HAP-1 (cell line): Measurements from ENCODE around the gene WDR35.

ENCODE experiments used
- DNase-seq, 2 experiments: peaks; one replicate each; pipeline ENCODE4 v3.0.0-alpha.2; 2016 to 2020; ENCODE audit warnings: low spot score in 2 of 2
- H3K27me3 ChIP-seq: fragments of 250-450 bp; sonication (Bioruptor Pico); 2 replicates; pipeline ENCODE4 v1.5.1; 2020; ENCODE audit warnings: low read depth, mild to moderate bottlenecking, moderate library complexity
- H3K36me3 ChIP-seq: fragments of 250-450 bp; sonication (Bioruptor Pico); replicated peaks from 2 replicates; pipeline ENCODE4 v1.5.1; 2020; ENCODE audit warnings: mild to moderate bottlenecking
- H3K4me1 ChIP-seq: fragments of 250-450 bp; sonication (Bioruptor Pico); 2 replicates; pipeline ENCODE4 v1.5.1; 2020; ENCODE audit warnings: mild to moderate bottlenecking
- H3K4me3 ChIP-seq: fragments of 250-450 bp; sonication (Bioruptor Pico); 2 replicates; pipeline ENCODE4 v1.5.1; 2020; ENCODE audit warnings: mild to moderate bottlenecking, moderate library complexity
- H3K9me3 ChIP-seq: fragments of 250-450 bp; sonication (Bioruptor Pico); 2 replicates; pipeline ENCODE4 v1.5.1; 2020; ENCODE audit warnings: mild to moderate bottlenecking, moderate library complexity
- in situ Hi-C: fragments of 300-500 bp; cut with MboI; formaldehyde crosslinking; loops from 3 replicates; pipeline ENCODE4 v1.14.3; 2020; ENCODE audit warnings: low sequenced_read_pairs, inconsistent platforms, mixed read lengths

WDR35 gene

GRCh38 chr2:20018601-20019152 lies 28.8 kb upstream of the WDR35 start:
- H3K36me3 ChIP-seq, result no peaks in the 10 kb centered on the region
- H3K4me3 ChIP-seq, result no peak overlapping the region
- no peak for DNase-seq
- H3K4me1 ChIP-seq, result no peaks in the 10 kb centered on the region
- H3K27me3 ChIP-seq, result no peaks in the 10 kb centered on the region
- H3K9me3 ChIP-seq, result no peaks in the 10 kb centered on the region; the same call in 1 of the 2 replicates
- in situ Hi-C loops, result no loop called here

GRCh38 chr2:20016346-20016745 lies 26.4 kb upstream of the WDR35 start:
- H3K36me3 ChIP-seq, result no peaks in the 10 kb centered on the region
- peaks cover 2% of the 10 kb centered on the region; the same call in 1 of the 2 replicates for H3K27me3 ChIP-seq
- no peaks in the 10 kb centered on the region for H3K4me1 ChIP-seq
- no peak overlapping the region for H3K4me3 ChIP-seq
- DNase-seq, result no peak
- H3K9me3 ChIP-seq, result no peaks in the 10 kb centered on the region; the same call in 1 of the 2 replicates
- in situ Hi-C loops, result no loop called here

- Histone ChIP-seq H3K9me3 (no peaks in the 10 kb centered on the region), H3K4me3 (no peak overlapping the region), H3K36me3 (no peaks in the 10 kb centered on the region), H3K4me1 (no peaks in the 10 kb centered on the region), H3K27me3 (peaks cover 2% of the 10 kb centered on the region; the same call in 1 of the 2 replicates)
- in situ Hi-C loops, result no loop called here
- DNase-seq, result peak; percentile 16 to 50
Observed at GRCh38 chr2:20015482-20016083, 25.7 kb upstream of the WDR35 start.

- H3K4me1 ChIP-seq, result no peaks in the 10 kb centered on the region
- no peaks in the 10 kb centered on the region for H3K36me3 ChIP-seq
- no peak overlapping the region for H3K4me3 ChIP-seq
- DNase-seq, result no peak
- in situ Hi-C loops, result no loop called here
- peaks cover 2% of the 10 kb centered on the region for H3K27me3 ChIP-seq
- no peaks in the 10 kb centered on the region for H3K9me3 ChIP-seq
Observed at GRCh38 chr2:20013126-20013849, 23.4 kb upstream of the WDR35 start.

GRCh38 chr2:20012282-20013125 lies 22.6 kb upstream of the WDR35 start, which contains the start of gene MATN3:
Gene MATN3, minus strand, starts transcription at chr2:20012668. Its CDS starts 37 bp downstream, at chr2:20012631.
- in situ Hi-C loops, result no loop called here

DNA sequence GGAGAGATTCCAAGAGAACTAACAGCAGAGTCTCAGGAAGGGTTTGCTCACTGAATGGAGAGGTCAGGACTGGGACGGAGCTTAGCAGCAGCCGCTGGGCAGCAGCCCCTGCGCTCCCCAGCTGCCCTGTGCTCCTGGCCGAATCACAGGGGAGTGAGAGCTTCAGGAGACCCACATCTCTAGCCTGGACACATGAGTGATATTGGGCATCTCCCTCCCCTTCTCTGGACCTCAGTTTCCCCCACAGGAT lies 22.1 kb upstream of the WDR35 start:
- Histone ChIP-seq H3K9me3 (no peaks in the 10 kb centered on the region), H3K4me3 (no peak overlapping the region), H3K36me3 (no peaks in the 10 kb centered on the region), H3K27me3 (peaks cover 5% of the 10 kb centered on the region), H3K4me1 (no peaks in the 10 kb centered on the region)
- DNase-seq, result no peak
- in situ Hi-C loops, result no loop called here

More at GRCh38 chr2:20012282-20013125, 22.6 kb upstream of the WDR35 start, which contains the start of gene MATN3:
- no peak within 1 kb of the TSS for H3K4me3 ChIP-seq
- peak in 1 of 2 experiments; percentile 54 for DNase-seq
- H3K27me3 ChIP-seq, result peaks cover 4% of the 10 kb centered on the region
- no peaks in the 10 kb centered on the region for H3K4me1 ChIP-seq
- H3K36me3 ChIP-seq, result no peaks in the 10 kb centered on the region
- no peaks in the 10 kb centered on the region for H3K9me3 ChIP-seq

DNA sequence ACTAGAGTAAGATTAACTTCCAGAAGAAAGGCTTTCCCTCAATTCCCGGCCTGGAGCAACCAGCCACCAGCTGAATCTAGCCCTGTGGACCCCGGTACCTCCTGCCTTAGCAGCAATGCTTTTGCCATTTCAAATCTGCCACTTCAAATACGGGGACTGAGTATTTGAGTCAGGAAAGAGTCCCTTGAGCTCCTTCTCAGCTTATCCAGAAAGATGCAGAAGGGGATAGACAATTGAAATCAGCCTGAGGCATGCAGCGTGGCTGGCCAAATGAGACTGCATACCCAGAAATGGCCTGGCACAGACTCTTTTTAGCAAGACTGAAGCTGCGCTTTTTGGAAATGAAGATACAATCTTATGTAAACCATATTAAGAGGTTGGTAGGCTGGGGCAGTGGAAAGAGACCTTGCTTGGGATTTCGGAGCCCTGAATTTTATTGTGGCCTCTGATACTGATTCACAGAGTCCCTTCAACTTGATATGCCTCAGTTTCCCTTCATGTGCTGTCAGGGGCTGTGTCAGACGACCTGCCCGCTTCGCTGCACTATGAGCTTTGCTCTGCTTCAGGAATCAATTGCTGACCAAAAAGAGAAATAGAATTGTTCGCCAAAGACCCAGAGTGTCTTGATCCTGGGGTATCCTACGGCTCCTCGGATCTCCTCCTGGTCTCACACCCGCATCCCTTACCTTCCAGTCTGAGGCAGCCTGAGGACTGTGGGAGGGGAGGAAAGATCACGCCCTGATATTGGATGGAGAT lies 21.5 kb upstream of the WDR35 start:
- Histone ChIP-seq H3K27me3 (peaks cover 5% of the 10 kb centered on the region), H3K4me3 (no peak overlapping the region), H3K9me3 (no peaks in the 10 kb centered on the region), H3K36me3 (no peaks in the 10 kb centered on the region), H3K4me1 (no peaks in the 10 kb centered on the region)
- DNase-seq, result no peak
- in situ Hi-C loops, result no loop called here

GRCh38 chr2:20008703-20009102 lies 18.8 kb upstream of the WDR35 start:
- no peaks in the 10 kb centered on the region for H3K4me1 ChIP-seq
- peaks cover 5% of the 10 kb centered on the region for H3K27me3 ChIP-seq
- no peaks in the 10 kb centered on the region for H3K36me3 ChIP-seq
- H3K9me3 ChIP-seq, result no peaks in the 10 kb centered on the region
- no peak for DNase-seq
- in situ Hi-C loops, result no loop called here
- H3K4me3 ChIP-seq, result no peak overlapping the region

DNA sequence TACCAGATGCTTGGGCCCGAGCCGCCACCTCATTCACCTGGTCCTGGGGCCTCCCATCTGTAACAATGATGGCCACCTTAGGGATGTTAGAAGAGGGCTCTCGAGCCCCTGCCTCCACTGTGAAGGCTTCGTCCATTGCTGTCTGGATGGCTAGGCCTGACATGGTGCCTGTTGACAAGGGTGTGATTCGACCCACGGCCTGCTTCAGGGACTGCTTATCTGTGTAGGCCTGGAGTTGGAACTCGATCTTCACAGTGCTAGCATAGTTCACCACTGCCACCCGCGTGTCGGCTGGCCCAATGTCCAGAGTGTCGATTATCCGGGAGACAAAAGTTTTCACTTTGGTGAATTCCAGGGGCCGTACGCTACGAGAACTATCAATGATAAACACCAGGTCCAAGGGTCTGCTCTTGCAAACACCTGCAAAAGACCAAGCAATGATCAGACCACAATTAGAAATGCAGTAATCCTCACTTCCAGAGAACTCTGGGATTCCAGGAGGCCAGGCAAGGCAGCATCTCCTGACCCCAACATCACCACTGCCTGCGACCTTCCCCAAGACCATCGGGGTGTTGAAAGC lies 16.1 kb upstream of the WDR35 start:
- in situ Hi-C loops, result no loop called here
- DNase-seq, result no peak
- peaks cover 8% of the 10 kb centered on the region for H3K27me3 ChIP-seq

GRCh38 chr2:20005067-20005627 lies 15.2 kb upstream of the WDR35 start:
- H3K27me3 ChIP-seq, result peaks cover 8% of the 10 kb centered on the region
- no peak for DNase-seq
- no peak overlapping the region for H3K4me3 ChIP-seq
- no peaks in the 10 kb centered on the region for H3K4me1 ChIP-seq
- no peaks in the 10 kb centered on the region for H3K36me3 ChIP-seq
- H3K9me3 ChIP-seq, result no peaks in the 10 kb centered on the region
- in situ Hi-C loops, result no loop called here

More for the DNA sequence above, 16.1 kb upstream of the WDR35 start:
- Histone ChIP-seq H3K4me3 (no peak overlapping the region), H3K36me3 (no peaks in the 10 kb centered on the region), H3K9me3 (no peaks in the 10 kb centered on the region), H3K4me1 (no peaks in the 10 kb centered on the region)

DNA sequence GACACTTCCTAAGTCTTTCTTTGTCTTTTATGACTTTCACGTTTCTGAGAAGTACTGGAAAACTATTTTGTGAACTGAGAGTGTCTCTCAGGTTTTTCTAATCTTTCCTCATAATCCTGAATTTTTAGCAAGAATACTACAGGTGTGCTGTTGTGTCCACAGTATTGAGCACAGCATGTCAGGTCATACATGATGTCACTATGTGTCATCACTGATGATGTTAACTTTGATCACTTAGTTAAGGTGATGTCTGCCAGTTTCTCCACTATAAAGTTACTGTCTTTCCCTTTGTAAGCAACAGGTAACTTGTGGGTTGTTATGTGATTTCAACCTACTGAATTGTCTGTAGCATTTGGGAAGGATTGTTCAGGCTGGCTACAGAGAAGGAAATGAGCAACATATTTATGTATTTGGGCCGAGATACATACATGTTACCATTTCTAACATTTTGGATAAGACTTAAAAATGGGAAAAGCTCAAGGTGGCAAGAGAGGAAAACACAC lies 11.5 kb upstream of the WDR35 start:
- in situ Hi-C loops, result no loop called here
- no peak for DNase-seq

GRCh38 chr2:19993731-19994130 lies 3.8 kb upstream of the WDR35 start:
- Histone ChIP-seq H3K4me3 (no peak overlapping the region), H3K4me1 (peaks cover 4% of the 10 kb centered on the region), H3K9me3 (no peaks in the 10 kb centered on the region; the same call in 1 of the 2 replicates), H3K27me3 (peaks cover 5% of the 10 kb centered on the region; the same call in 1 of the 2 replicates), H3K36me3 (no peaks in the 10 kb centered on the region)
- no peak for DNase-seq
- in situ Hi-C loops, result no loop called here

More for the DNA sequence above, 11.5 kb upstream of the WDR35 start:
- Histone ChIP-seq H3K4me3 (no peak overlapping the region), H3K4me1 (no peaks in the 10 kb centered on the region), H3K36me3 (no peaks in the 10 kb centered on the region), H3K27me3 (peaks cover 5% of the 10 kb centered on the region), H3K9me3 (no peaks in the 10 kb centered on the region)
